Epithelial cell of esophagus (primary cell): ENCODE data around the gene TICRR.

Source experiments
- DNase-seq: peaks from one replicate; pipeline ENCODE4 v3.0.0; 2010; ENCODE audit warnings: low read depth
- H3K4me3 ChIP-seq: 2 replicates; pipeline ENCODE4 v1.5.1; 2011; ENCODE audit warnings: mild to moderate bottlenecking, low read length, control low read depth
- TF ChIP-seq, protein P1 (sequence below): IDR thresholded peaks from 2 replicates; pipeline ENCODE4 v1.5.1; 2011; ENCODE audit warnings: low read depth, mild to moderate bottlenecking, low read length, control low read depth, inconsistent platforms; ENCODE audit not compliant: insufficient read depth; ENCODE audit errors: missing control alignments

The TICRR gene

DNA sequence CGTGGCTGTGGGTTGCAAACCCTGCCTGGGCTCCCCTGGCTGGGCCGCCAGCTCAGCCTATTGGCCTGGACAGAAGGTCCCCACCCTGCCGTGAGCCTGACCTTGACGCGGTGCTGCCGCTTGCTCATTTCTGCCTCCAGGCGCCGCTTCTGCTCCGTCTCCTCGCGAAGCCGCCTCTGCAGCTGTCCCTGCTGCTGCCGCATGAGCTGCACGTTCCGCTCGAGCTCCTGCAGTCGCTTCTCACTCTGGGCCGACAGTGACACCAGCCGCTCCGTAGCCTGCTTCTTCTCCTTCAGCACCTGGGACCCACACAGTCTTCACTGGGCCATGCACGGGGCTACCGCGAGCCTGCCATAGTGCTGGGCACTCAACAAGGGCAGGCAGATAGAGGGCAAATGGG, 58.3 kb downstream of the TICRR start:
- TF ChIP-seq, protein P1, sequence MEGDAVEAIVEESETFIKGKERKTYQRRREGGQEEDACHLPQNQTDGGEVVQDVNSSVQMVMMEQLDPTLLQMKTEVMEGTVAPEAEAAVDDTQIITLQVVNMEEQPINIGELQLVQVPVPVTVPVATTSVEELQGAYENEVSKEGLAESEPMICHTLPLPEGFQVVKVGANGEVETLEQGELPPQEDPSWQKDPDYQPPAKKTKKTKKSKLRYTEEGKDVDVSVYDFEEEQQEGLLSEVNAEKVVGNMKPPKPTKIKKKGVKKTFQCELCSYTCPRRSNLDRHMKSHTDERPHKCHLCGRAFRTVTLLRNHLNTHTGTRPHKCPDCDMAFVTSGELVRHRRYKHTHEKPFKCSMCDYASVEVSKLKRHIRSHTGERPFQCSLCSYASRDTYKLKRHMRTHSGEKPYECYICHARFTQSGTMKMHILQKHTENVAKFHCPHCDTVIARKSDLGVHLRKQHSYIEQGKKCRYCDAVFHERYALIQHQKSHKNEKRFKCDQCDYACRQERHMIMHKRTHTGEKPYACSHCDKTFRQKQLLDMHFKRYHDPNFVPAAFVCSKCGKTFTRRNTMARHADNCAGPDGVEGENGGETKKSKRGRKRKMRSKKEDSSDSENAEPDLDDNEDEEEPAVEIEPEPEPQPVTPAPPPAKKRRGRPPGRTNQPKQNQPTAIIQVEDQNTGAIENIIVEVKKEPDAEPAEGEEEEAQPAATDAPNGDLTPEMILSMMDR, result no peak
- DNase-seq, result no peak
- H3K4me3 ChIP-seq, result no peak overlapping the region

DNA sequence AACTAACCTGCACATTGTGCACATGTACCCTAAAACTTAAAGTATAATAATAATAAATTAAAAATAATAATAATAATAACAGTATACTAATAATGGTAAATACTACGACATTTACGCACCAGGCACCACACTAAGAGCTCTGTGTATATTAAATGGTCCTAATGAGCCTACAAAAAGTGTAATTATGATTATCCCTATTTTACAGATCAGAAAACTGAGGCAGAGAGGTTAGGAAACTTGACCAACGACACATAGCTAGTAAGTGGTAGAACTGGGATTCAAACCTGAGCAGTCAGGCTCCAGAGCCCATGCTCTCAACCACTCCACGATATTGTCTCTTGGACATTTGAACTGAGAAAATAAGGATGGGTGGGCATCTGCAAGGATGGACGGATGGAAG, 65.0 kb downstream of the TICRR start:
- no peak overlapping the region for H3K4me3 ChIP-seq
- TF ChIP-seq, protein P1, result no peak
- DNase-seq, result no peak

DNA sequence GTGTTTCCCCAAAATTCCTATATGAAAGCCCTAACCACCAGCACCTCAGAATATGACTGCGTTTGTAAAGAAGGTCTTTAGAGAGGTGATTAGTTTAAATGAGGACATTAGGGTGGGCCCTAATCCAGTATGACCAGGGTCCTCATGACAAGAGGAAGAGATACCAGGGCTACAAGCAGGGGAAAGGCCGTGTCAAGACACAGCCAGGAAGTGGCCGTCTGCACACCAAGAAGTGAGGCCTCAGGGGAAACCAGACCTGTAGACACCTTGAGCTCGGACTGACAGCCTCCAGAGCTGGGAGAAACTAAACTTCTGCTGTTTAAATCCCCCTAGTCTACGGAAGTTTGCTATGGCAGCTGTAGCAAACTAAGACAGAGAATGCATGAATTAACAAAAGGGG, 65.8 kb downstream of the TICRR start:
- no peak for DNase-seq
- TF ChIP-seq, protein P1, result no peak
- no peak overlapping the region for H3K4me3 ChIP-seq

DNA sequence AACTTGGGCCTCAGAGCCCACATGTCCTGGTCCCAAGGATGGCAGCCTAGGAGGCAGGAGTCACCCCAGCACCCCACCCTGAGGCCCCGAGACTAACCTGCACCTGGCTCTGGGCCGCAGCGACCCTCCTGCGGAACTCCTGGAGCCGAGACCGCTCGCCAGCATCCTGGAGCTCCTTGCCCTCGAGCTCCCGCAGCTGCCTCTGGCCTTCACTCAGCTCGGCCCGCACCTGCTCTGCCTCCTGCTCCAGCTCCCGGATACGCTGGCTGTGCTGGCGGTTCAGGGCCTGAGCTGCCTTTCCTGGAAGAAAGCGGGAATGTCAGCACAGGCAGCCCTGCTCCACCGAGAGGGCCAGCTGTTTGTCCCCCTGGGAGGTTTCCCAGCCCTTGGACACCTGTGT, 66.8 kb downstream of the TICRR start:
- DNase-seq, result no peak
- H3K4me3 ChIP-seq, result no peak overlapping the region
- TF ChIP-seq, protein P1, result no peak

DNA sequence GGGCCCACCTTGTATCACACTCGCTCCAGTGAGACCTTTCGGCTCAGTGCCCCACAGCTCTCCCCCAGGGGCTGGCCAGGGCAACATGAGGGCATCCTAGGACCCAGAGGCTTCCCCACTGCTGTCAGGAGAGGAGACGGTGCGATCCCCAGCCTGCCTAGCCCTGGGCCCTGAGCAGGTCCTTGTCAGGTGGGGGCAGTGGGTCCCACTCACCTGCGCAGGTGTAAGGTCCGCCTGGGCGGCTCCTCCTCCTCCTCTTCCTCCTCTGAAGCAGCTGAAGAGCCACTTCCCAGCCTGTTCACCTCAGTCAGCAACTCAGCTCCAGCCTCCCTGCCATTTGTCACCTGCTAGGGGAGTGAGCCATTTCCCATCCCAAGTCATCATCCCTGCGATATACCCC, 70.4 kb downstream of the TICRR start:
- no peak overlapping the region for H3K4me3 ChIP-seq
- TF ChIP-seq, protein P1, result no peak
- no peak for DNase-seq

DNA sequence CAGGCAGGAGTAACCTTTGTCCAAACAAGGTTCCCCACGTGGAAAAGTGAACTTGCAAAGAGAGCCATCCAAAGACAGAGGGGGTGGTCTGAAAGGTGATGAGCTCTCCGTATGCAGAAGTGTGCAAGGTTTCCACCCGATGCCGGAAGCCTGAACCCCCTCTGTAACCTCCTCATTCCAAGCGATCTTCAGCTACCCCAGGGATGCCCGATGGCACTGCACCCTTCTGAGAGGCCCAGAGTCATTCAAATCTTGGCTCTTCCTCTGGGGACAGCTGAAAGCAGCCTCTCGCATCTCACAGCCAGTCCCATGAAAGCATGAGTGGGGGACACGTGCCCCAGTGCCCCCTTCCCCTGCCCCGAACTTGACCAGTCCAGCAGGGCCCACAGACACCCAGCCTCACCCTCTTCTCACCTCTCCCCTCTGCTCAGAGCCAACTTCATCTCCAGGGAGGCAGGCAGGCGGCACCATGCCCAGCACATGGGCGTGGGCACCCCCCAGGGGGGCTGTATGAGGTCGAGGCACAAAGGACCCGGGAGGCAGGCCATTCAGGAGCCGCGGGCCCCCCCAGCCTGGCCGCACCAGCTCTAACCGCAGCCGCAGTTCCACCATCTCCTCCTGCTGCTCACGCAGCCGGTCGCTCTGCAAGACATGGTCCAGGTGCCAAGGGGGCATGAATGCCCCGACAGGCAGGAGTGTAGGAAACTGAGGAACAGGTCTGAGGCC, 71.3 kb downstream of the TICRR start:
- H3K4me3 ChIP-seq, result no peak overlapping the region
- no peak for DNase-seq
- TF ChIP-seq, protein P1, result no peak
